Measurements from ENCODE around the gene HSPB3. TPM values are rescaled to one million over a fixed set of nuclear protein-coding genes. Genes with fewer than 3 reads are reported as not detected.

Gene HSPB3
- total and polyA plus RNA-seq, 4 experiments from 2014 or later, result not detected

GRCh38 chr5:54470128-54470527, 14.6 kb downstream of the HSPB3 start:
- H3K27ac ChIP-seq (ENCODE audit: low read depth, low read length), result no peak overlapping the region
- H3K27me3 ChIP-seq (ENCODE audit: insufficient read depth, low read length), result no peaks in the 10 kb centered on the region
- ChIA-PET CTCF (ENCODE audit: partially characterized antibody) (interaction anchor here (2.4 kb wide), 1 partner anchor 19 kb away, joined by 20 read pairs; no protein-coding TSS in a partner anchor), POLR2A (ENCODE audit: partially characterized antibody) (no interaction called here)
- no peak overlapping the region for H3K4me3 ChIP-seq (ENCODE audit: low read length in 2 of 2)
- Mint-ChIP-seq H3K4me3 (peak overlapping the region in 4 of 8 donors; percentile 21 to 77 (median 48)), H3K4me1 (peaks cover 6 to 9% (median 7%) of the 10 kb centered on the region in 4 donors), H3K9me3 (peaks cover 0 to 3% (median 0%) of the 10 kb centered on the region in 8 donors), H3K36me3 (no peaks in the 10 kb centered on the region), H3K27me3 (peaks cover 2 to 6% of the 10 kb centered on the region in 2 donors), H3K27ac (peak overlapping the region in 2 of 7 donors; percentile 30 to 66)
- H3K36me3 ChIP-seq (ENCODE audit: insufficient read depth, low read length), result no peaks in the 10 kb centered on the region
- H3K4me1 ChIP-seq (ENCODE audit: insufficient read depth, low read length), result no peaks in the 10 kb centered on the region
- no peaks in the 10 kb centered on the region for H3K9me3 ChIP-seq (ENCODE audit: control insufficient read depth in 1 of 2, low read length in 2 of 2)
- intact Hi-C loops (cut with micrococcal nuclease), result no loop called here
- DNase-seq, result no peak

- Histone ChIP-seq H3K4me3 (ENCODE audit: low read length in 2 of 2) (no peak overlapping the region), H3K9me3 (ENCODE audit: control insufficient read depth in 1 of 2, low read length in 2 of 2) (no peaks in the 10 kb centered on the region), H3K27me3 (ENCODE audit: insufficient read depth, low read length) (no peaks in the 10 kb centered on the region), H3K4me1 (ENCODE audit: insufficient read depth, low read length) (no peaks in the 10 kb centered on the region), H3K36me3 (ENCODE audit: insufficient read depth, low read length) (no peaks in the 10 kb centered on the region), H3K27ac (ENCODE audit: low read depth, low read length) (no peak overlapping the region)
- no peaks in the 10 kb centered on the region for H3K36me3 Mint-ChIP-seq
- DNase-seq, result no peak
- POLR2A ChIA-PET (ENCODE audit: partially characterized antibody), result no interaction called here
- peak overlapping the region in 1 of 8 donors; percentile 2 for H3K4me3 Mint-ChIP-seq
- H3K4me1 Mint-ChIP-seq, result peaks cover 6 to 9% (median 7%) of the 10 kb centered on the region in 4 donors
- no peak overlapping the region for H3K27ac Mint-ChIP-seq
- peaks cover 2 to 6% of the 10 kb centered on the region in 2 donors for H3K27me3 Mint-ChIP-seq
- CTCF ChIA-PET (ENCODE audit: partially characterized antibody), result interaction anchor here (2.4 kb wide), 1 partner anchor 19 kb away, joined by 20 read pairs; no protein-coding TSS in a partner anchor
- intact Hi-C loops (cut with micrococcal nuclease), result no loop called here
- peaks cover 0 to 3% (median 0%) of the 10 kb centered on the region in 8 donors for H3K9me3 Mint-ChIP-seq
These were observed 15.2 kb downstream of the HSPB3 start for GRCh38 chr5:54470677-54471076.

DNA sequence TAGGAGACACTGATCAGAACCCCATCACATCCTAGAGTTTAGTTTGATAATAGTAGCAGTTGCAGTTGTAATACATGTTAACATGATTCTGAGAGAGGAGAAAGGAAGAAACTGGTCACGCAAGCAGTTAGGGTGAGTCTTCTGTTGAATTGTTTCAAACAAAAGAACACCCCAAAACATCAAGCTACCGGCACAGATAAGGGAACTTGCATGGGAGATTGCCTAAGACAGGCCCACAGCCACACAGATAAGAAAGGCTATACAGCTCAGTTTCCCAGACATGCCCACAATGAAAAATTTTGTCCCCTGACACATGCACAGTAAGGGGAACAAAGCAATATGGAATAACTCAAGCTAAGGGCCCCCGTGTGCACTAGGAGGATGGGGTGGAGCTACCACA, 15.9 kb downstream of the HSPB3 start:
- H3K36me3 ChIP-seq (ENCODE audit: insufficient read depth, low read length), result no peaks in the 10 kb centered on the region
- H3K27ac ChIP-seq (ENCODE audit: low read depth, low read length), result no peak overlapping the region
- Mint-ChIP-seq H3K4me1 (peaks cover 6 to 9% (median 7%) of the 10 kb centered on the region in 4 donors), H3K9me3 (peaks cover 0 to 2% (median 0%) of the 10 kb centered on the region in 8 donors), H3K27ac (no peak overlapping the region), H3K36me3 (no peaks in the 10 kb centered on the region), H3K27me3 (peaks cover under 1 to 4% of the 10 kb centered on the region in 2 donors), H3K4me3 (no peak overlapping the region)
- no peak overlapping the region for H3K4me3 ChIP-seq (ENCODE audit: low read length in 2 of 2)
- ChIA-PET POLR2A (ENCODE audit: partially characterized antibody) (no interaction called here), CTCF (ENCODE audit: partially characterized antibody) (interaction anchor here (2.4 kb wide), 1 partner anchor 18 kb away, joined by 20 read pairs; no protein-coding TSS in a partner anchor)
- DNase-seq, result no peak
- intact Hi-C loops (cut with micrococcal nuclease), result no loop called here
- no peaks in the 10 kb centered on the region for H3K4me1 ChIP-seq (ENCODE audit: insufficient read depth, low read length)
- H3K27me3 ChIP-seq (ENCODE audit: insufficient read depth, low read length), result no peaks in the 10 kb centered on the region
- no peaks in the 10 kb centered on the region for H3K9me3 ChIP-seq (ENCODE audit: control insufficient read depth in 1 of 2, low read length in 2 of 2)

- CTCF ChIA-PET (ENCODE audit: partially characterized antibody), result interaction anchor here (6.1 kb wide), 1 partner anchor 12 kb away, joined by 43 read pairs; no protein-coding TSS in a partner anchor
These were observed 21.2 kb downstream of the HSPB3 start for GRCh38 chr5:54476682-54477081.

GRCh38 chr5:54477941-54478478, 22.5 kb downstream of the HSPB3 start:
- no peaks in the 10 kb centered on the region for H3K36me3 Mint-ChIP-seq
- ChIA-PET POLR2A (ENCODE audit: partially characterized antibody) (no interaction called here), CTCF (ENCODE audit: partially characterized antibody) (interaction anchor here (6.1 kb wide), 1 partner anchor 11 kb away, joined by 43 read pairs; no protein-coding TSS in a partner anchor)

More at GRCh38 chr5:54476682-54477081, 21.2 kb downstream of the HSPB3 start:
- no peak overlapping the region for H3K4me3 ChIP-seq (ENCODE audit: low read length in 2 of 2)
- H3K9me3 ChIP-seq (ENCODE audit: control insufficient read depth in 1 of 2, low read length in 2 of 2), result no peaks in the 10 kb centered on the region
- Mint-ChIP-seq H3K27me3 (peaks cover 6 to 20% of the 10 kb centered on the region in 2 donors), H3K4me1 (no peaks in the 10 kb centered on the region), H3K4me3 (no peak overlapping the region), H3K9me3 (peaks cover 0 to 4% (median 0%) of the 10 kb centered on the region in 8 donors), H3K36me3 (no peaks in the 10 kb centered on the region), H3K27ac (no peak overlapping the region)
- POLR2A ChIA-PET (ENCODE audit: partially characterized antibody), result no interaction called here
- no peaks in the 10 kb centered on the region for H3K27me3 ChIP-seq (ENCODE audit: insufficient read depth, low read length)
- H3K27ac ChIP-seq (ENCODE audit: low read depth, low read length), result no peak overlapping the region
- no peak for DNase-seq
- no peaks in the 10 kb centered on the region for H3K36me3 ChIP-seq (ENCODE audit: insufficient read depth, low read length)
- H3K4me1 ChIP-seq (ENCODE audit: insufficient read depth, low read length), result no peaks in the 10 kb centered on the region
- intact Hi-C loops (cut with micrococcal nuclease), result no loop called here

DNA sequence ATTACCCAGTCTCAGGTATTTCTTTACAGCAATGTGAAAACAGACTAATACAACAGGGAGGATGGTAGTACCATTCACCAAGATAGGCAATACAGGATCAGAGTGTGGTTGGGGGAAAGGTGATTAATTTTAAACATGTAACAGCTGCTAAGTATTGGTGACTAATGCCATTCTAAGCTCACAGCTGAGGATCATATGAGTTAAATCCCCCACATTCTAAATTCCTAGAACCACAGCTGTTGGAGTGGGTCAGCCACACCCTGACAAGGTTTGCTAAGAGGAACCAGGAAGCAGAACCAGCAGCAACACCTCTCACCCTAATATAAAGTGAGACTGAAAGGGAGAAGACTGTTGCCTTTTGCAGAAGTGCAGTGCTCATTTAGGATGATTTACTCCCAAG, 24.8 kb downstream of the HSPB3 start:
- H3K4me3 Mint-ChIP-seq, result no peak overlapping the region
- H3K36me3 ChIP-seq (ENCODE audit: insufficient read depth, low read length), result no peaks in the 10 kb centered on the region
- no peaks in the 10 kb centered on the region for H3K4me1 Mint-ChIP-seq
- no peaks in the 10 kb centered on the region for H3K4me1 ChIP-seq (ENCODE audit: insufficient read depth, low read length)
- POLR2A ChIA-PET (ENCODE audit: partially characterized antibody), result no interaction called here
- no peak overlapping the region for H3K4me3 ChIP-seq (ENCODE audit: low read length in 2 of 2)
- no peak overlapping the region for H3K27ac ChIP-seq (ENCODE audit: low read depth, low read length)
- no peak for DNase-seq
- H3K9me3 ChIP-seq (ENCODE audit: control insufficient read depth in 1 of 2, low read length in 2 of 2), result no peaks in the 10 kb centered on the region
- H3K27me3 Mint-ChIP-seq, result peaks cover 10 to 26% of the 10 kb centered on the region in 2 donors
- H3K9me3 Mint-ChIP-seq, result peaks cover 0 to 4% (median 0%) of the 10 kb centered on the region in 8 donors
- CTCF ChIA-PET (ENCODE audit: partially characterized antibody), result interaction anchor here (6.1 kb wide), 1 partner anchor 9 kb away, joined by 43 read pairs; no protein-coding TSS in a partner anchor
- intact Hi-C loops (cut with micrococcal nuclease), result no loop called here
- H3K27ac Mint-ChIP-seq, result no peak overlapping the region
- H3K27me3 ChIP-seq (ENCODE audit: insufficient read depth, low read length), result no peaks in the 10 kb centered on the region
- H3K36me3 Mint-ChIP-seq, result no peaks in the 10 kb centered on the region

More at GRCh38 chr5:54477941-54478478, 22.5 kb downstream of the HSPB3 start:
- no peaks in the 10 kb centered on the region for H3K4me1 ChIP-seq (ENCODE audit: insufficient read depth, low read length)
- no peak overlapping the region for H3K27ac Mint-ChIP-seq
- no peaks in the 10 kb centered on the region for H3K36me3 ChIP-seq (ENCODE audit: insufficient read depth, low read length)
- H3K4me3 Mint-ChIP-seq, result no peak overlapping the region
- intact Hi-C loops (cut with micrococcal nuclease), result no loop called here
- H3K9me3 Mint-ChIP-seq, result peaks cover 0 to 4% (median 0%) of the 10 kb centered on the region in 8 donors
- H3K4me1 Mint-ChIP-seq, result no peaks in the 10 kb centered on the region
- peaks cover 10 to 26% of the 10 kb centered on the region in 2 donors for H3K27me3 Mint-ChIP-seq
- no peaks in the 10 kb centered on the region for H3K27me3 ChIP-seq (ENCODE audit: insufficient read depth, low read length)
- H3K9me3 ChIP-seq (ENCODE audit: control insufficient read depth in 1 of 2, low read length in 2 of 2), result no peaks in the 10 kb centered on the region
- no peak for DNase-seq
- no peak overlapping the region for H3K27ac ChIP-seq (ENCODE audit: low read depth, low read length)
- H3K4me3 ChIP-seq (ENCODE audit: low read length in 2 of 2), result no peak overlapping the region

- no peaks in the 10 kb centered on the region for H3K27me3 ChIP-seq (ENCODE audit: insufficient read depth, low read length)
- intact Hi-C loops (cut with micrococcal nuclease), result no loop called here
- Mint-ChIP-seq H3K4me3 (no peak overlapping the region), H3K27ac (no peak overlapping the region), H3K27me3 (peaks cover 9 to 21% of the 10 kb centered on the region in 2 donors), H3K36me3 (no peaks in the 10 kb centered on the region), H3K9me3 (no peaks in the 10 kb centered on the region), H3K4me1 (peaks cover 0 to 3% (median 0%) of the 10 kb centered on the region in 4 donors)
- no peak overlapping the region for H3K27ac ChIP-seq (ENCODE audit: low read depth, low read length)
- no peaks in the 10 kb centered on the region for H3K36me3 ChIP-seq (ENCODE audit: insufficient read depth, low read length)
- H3K4me3 ChIP-seq (ENCODE audit: low read length in 2 of 2), result no peak overlapping the region
- no peaks in the 10 kb centered on the region for H3K4me1 ChIP-seq (ENCODE audit: insufficient read depth, low read length)
- H3K9me3 ChIP-seq (ENCODE audit: control insufficient read depth in 1 of 2, low read length in 2 of 2), result no peaks in the 10 kb centered on the region
- no peak for DNase-seq
- ChIA-PET POLR2A (ENCODE audit: partially characterized antibody) (no interaction called here), CTCF (ENCODE audit: partially characterized antibody) (interaction anchor here (0.7 to 1.4 kb wide), 2 partner anchors 11 to 256 kb away, joined by 3 read pairs; no protein-coding TSS in a partner anchor)
These were observed 28.9 kb downstream of the HSPB3 start for GRCh38 chr5:54484219-54484894.

Data from CD4-positive, alpha-beta memory T cell (primary cell).